Astrocyte (in vitro differentiated cells and primary cell): Measurements from ENCODE around the gene SERPINB1. TPM values are rescaled to one million over a fixed set of nuclear protein-coding genes. Genes with fewer than 3 reads are reported as not detected.
A peak's percentile ranks its signal among the peaks of the same experiment; 100 is the strongest.

Source experiments
- DNase-seq: peaks from one replicate; pipeline ENCODE4 v3.0.0-alpha.2; 2010; ENCODE audit warnings: low read depth
- FAIRE-seq: peaks from 2 replicates; lab custom pipeline; 2011; peaks lifted over from hg19 to GRCh38; lab: Jason Lieb, UNC
- H2AFZ ChIP-seq: 2 replicates; pipeline ENCODE4 v1.6.0; 2012; ENCODE audit warnings: low read depth, low read length, inconsistent platforms
- H3K27ac ChIP-seq: 2 replicates; pipeline ENCODE4 v1.5.1; 2011; ENCODE audit warnings: low read depth, low read length, inconsistent platforms
- H3K27me3 ChIP-seq: 2 replicates; pipeline ENCODE4 v1.6.0; 2011; ENCODE audit warnings: low read length, inconsistent platforms; ENCODE audit not compliant: insufficient read depth
- H3K36me3 ChIP-seq: 2 replicates; pipeline ENCODE4 v1.5.1; 2011; ENCODE audit warnings: low read length, inconsistent platforms; ENCODE audit not compliant: insufficient read depth
- H3K4me1 ChIP-seq: 2 replicates; pipeline ENCODE4 v1.5.1; 2011; ENCODE audit warnings: low read length, inconsistent platforms; ENCODE audit not compliant: insufficient read depth
- H3K4me2 ChIP-seq: 2 replicates; pipeline ENCODE4 v1.6.0; 2012; ENCODE audit warnings: low read length, inconsistent platforms
- H3K4me3 ChIP-seq: 2 replicates; pipeline ENCODE4 v1.5.1; 2011; ENCODE audit warnings: low read depth, mild to moderate bottlenecking, low read length, inconsistent platforms; ENCODE audit not compliant: insufficient read depth
- H3K79me2 ChIP-seq: 2 replicates; pipeline ENCODE4 v1.6.0; 2012; ENCODE audit warnings: mild to moderate bottlenecking, low read length, inconsistent platforms; ENCODE audit not compliant: insufficient read depth
- H3K9ac ChIP-seq: 2 replicates; pipeline ENCODE4 v1.6.0; 2012; ENCODE audit warnings: mild to moderate bottlenecking, low read length, inconsistent platforms
- H3K9me3 ChIP-seq: 2 replicates; pipeline ENCODE4 v1.5.1; 2012; ENCODE audit warnings: low read depth, mild to moderate bottlenecking, low read length, inconsistent platforms; ENCODE audit not compliant: insufficient read depth
- H4K20me1 ChIP-seq: 2 replicates; pipeline ENCODE4 v1.6.0; 2012; ENCODE audit warnings: low read length, inconsistent platforms; ENCODE audit not compliant: insufficient read depth
- H3K27ac Mint-ChIP-seq: one replicate; pipeline ENCODE4 v1.8.0; 2021; ENCODE audit warnings: mild to moderate bottlenecking, mixed read lengths; ENCODE audit not compliant: unreplicated experiment
- H3K27me3 Mint-ChIP-seq: one replicate; pipeline ENCODE4 v1.8.0; 2021; ENCODE audit warnings: low read depth, mixed read lengths; ENCODE audit not compliant: unreplicated experiment
- H3K36me3 Mint-ChIP-seq: one replicate; pipeline ENCODE4 v1.8.0; 2021; ENCODE audit warnings: low read depth, mixed read lengths; ENCODE audit not compliant: unreplicated experiment
- H3K4me1 Mint-ChIP-seq: one replicate; pipeline ENCODE4 v1.8.0; 2021; ENCODE audit warnings: low read depth, mixed read lengths; ENCODE audit not compliant: unreplicated experiment
- H3K4me3 Mint-ChIP-seq: one replicate; pipeline ENCODE4 v1.8.0; 2021; ENCODE audit warnings: mild to moderate bottlenecking, moderate library complexity, mixed read lengths; ENCODE audit not compliant: unreplicated experiment
- H3K9me3 Mint-ChIP-seq: one replicate; pipeline ENCODE4 v1.8.0; 2021; ENCODE audit warnings: mild to moderate bottlenecking, mixed read lengths; ENCODE audit not compliant: unreplicated experiment
- EZH2 ChIP-seq: IDR thresholded peaks from 2 replicates; pipeline ENCODE4 v1.6.1; 2012; ENCODE audit warnings: mild to moderate bottlenecking, low read length, inconsistent platforms; ENCODE audit not compliant: insufficient read depth
- total RNA-seq: library from RNA; stranded (reverse); gene quantifications from 2 replicates; pipeline ENCODE4 v1.2.1, GENCODE V29; 2021
- TF ChIP-seq, protein P1 (sequence below): IDR thresholded peaks from 2 replicates; pipeline ENCODE4 v1.5.1; 2011; ENCODE audit warnings: low read depth, mild to moderate bottlenecking, inconsistent platforms, low read length, moderate library complexity; ENCODE audit not compliant: insufficient read depth

Gene SERPINB1
- total RNA-seq, 1 donor from 2014 or later, result 1.5 TPM

DNA sequence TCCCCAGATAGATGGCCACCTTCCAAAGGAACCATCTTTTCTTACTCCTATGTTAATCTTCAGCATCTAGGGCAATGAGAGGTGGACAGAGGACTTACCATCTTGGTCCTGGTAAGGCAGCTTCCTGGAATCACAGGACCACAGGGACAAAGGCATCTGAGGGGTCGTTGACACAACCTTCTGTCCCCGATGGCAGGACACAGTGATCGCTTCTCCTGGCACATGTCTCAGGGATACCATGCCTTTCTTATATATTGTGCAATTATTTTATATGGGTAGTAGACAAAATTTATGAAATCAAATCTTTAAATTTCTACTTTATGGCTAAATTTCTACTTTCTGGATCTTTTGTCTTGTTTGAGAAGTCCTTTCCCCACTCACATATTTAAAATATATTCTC, 20.1 kb downstream of the SERPINB1 start:
- H3K27ac Mint-ChIP-seq, result no peak overlapping the region
- no peaks in the 10 kb centered on the region for H3K36me3 Mint-ChIP-seq
- Histone ChIP-seq H4K20me1 (no peaks in the 10 kb centered on the region), H3K27ac (no peak overlapping the region), H3K4me2 (no peak overlapping the region), H3K36me3 (no peaks in the 10 kb centered on the region), H3K4me1 (peaks cover 17% of the 10 kb centered on the region), H3K79me2 (no peaks in the 10 kb centered on the region), H3K27me3 (no peaks in the 10 kb centered on the region), H3K9me3 (no peaks in the 10 kb centered on the region), H3K9ac (no peak overlapping the region), H2AFZ (no peak overlapping the region), H3K4me3 (no peak overlapping the region)
- H3K27me3 Mint-ChIP-seq, result no peaks in the 10 kb centered on the region
- H3K9me3 Mint-ChIP-seq, result no peaks in the 10 kb centered on the region
- FAIRE-seq (no peak), DNase-seq (no peak)
- H3K4me3 Mint-ChIP-seq, result no peak overlapping the region
- peaks cover 23% of the 10 kb centered on the region for H3K4me1 Mint-ChIP-seq
- no peak for TF ChIP-seq EZH2
- TF ChIP-seq, protein P1, sequence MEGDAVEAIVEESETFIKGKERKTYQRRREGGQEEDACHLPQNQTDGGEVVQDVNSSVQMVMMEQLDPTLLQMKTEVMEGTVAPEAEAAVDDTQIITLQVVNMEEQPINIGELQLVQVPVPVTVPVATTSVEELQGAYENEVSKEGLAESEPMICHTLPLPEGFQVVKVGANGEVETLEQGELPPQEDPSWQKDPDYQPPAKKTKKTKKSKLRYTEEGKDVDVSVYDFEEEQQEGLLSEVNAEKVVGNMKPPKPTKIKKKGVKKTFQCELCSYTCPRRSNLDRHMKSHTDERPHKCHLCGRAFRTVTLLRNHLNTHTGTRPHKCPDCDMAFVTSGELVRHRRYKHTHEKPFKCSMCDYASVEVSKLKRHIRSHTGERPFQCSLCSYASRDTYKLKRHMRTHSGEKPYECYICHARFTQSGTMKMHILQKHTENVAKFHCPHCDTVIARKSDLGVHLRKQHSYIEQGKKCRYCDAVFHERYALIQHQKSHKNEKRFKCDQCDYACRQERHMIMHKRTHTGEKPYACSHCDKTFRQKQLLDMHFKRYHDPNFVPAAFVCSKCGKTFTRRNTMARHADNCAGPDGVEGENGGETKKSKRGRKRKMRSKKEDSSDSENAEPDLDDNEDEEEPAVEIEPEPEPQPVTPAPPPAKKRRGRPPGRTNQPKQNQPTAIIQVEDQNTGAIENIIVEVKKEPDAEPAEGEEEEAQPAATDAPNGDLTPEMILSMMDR, result no peak

DNA sequence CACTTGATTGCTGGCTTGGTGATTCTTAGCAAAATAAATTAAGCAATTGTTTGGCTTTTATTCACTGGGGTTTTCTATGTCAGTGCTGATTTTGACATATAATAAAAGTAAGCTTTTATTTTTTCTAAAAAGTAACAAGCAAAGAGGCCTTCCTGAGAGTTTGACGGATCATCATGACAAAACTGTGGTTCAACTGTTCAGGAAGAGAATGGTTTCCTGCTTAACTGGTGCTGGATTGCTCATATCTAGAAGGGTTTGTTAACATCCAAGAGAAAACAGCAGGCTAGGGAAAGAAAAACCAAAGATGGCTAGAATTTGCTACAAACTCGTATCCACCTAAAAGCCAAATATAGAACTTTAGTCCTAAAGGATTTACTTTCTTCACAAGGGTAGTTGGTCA, 21.2 kb downstream of the SERPINB1 start:
- TF ChIP-seq, protein P1, result no peak
- TF ChIP-seq EZH2, result no peak
- FAIRE-seq, result no peak
- H3K4me3 Mint-ChIP-seq, result no peak overlapping the region

DNA sequence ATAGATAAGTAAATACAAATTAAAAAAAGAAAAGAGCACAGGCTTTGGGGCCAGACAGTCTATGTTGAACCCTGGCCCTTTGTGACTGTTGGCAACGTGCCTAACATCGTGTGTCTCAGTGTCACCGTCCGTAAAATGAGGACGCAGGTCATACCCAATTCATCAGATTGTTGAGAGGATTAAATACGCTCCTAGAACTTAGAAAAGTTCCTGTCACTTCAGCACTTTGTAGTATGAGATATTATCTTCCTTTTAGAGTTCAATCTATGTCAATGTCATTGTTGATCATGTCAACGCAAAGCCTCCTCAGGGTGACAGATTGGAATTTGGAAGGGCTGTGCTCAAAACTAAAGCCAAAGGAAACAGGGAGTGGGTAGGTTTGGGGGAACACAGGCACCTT, 21.7 kb downstream of the SERPINB1 start:
- Mint-ChIP-seq H3K4me1 (peaks cover 23% of the 10 kb centered on the region), H3K36me3 (peaks cover 2% of the 10 kb centered on the region), H3K27ac (no peak overlapping the region), H3K27me3 (no peaks in the 10 kb centered on the region), H3K4me3 (no peak overlapping the region), H3K9me3 (peaks cover 2% of the 10 kb centered on the region)
- H3K4me1 ChIP-seq, result peaks cover 17% of the 10 kb centered on the region
- DNase-seq (no peak), FAIRE-seq (no peak)
- no peak overlapping the region for H3K27ac ChIP-seq
- no peaks in the 10 kb centered on the region for H4K20me1 ChIP-seq
- H3K36me3 ChIP-seq, result no peaks in the 10 kb centered on the region
- H3K4me2 ChIP-seq, result no peak overlapping the region
- no peaks in the 10 kb centered on the region for H3K27me3 ChIP-seq
- no peaks in the 10 kb centered on the region for H3K79me2 ChIP-seq
- H3K9ac ChIP-seq, result no peak overlapping the region
- H3K9me3 ChIP-seq, result no peaks in the 10 kb centered on the region
- H2AFZ ChIP-seq, result no peak overlapping the region
- no peak overlapping the region for H3K4me3 ChIP-seq
- TF ChIP-seq, protein P1, result no peak
- TF ChIP-seq EZH2, result no peak

More for the DNA sequence above, 21.2 kb downstream of the SERPINB1 start:
- no peaks in the 10 kb centered on the region for H3K9me3 ChIP-seq
- no peak overlapping the region for H3K4me2 ChIP-seq
- H3K27ac Mint-ChIP-seq, result no peak overlapping the region
- no peaks in the 10 kb centered on the region for H3K27me3 Mint-ChIP-seq
- no peaks in the 10 kb centered on the region for H4K20me1 ChIP-seq
- H3K36me3 Mint-ChIP-seq, result peaks cover 2% of the 10 kb centered on the region
- H3K9me3 Mint-ChIP-seq, result peaks cover 2% of the 10 kb centered on the region
- no peaks in the 10 kb centered on the region for H3K36me3 ChIP-seq
- H3K4me1 Mint-ChIP-seq, result peaks cover 23% of the 10 kb centered on the region
- no peak overlapping the region for H2AFZ ChIP-seq
- H3K4me3 ChIP-seq, result no peak overlapping the region
- no peak overlapping the region for H3K9ac ChIP-seq
- H3K79me2 ChIP-seq, result no peaks in the 10 kb centered on the region
- no peaks in the 10 kb centered on the region for H3K27me3 ChIP-seq
- no peak overlapping the region for H3K27ac ChIP-seq
- peaks cover 17% of the 10 kb centered on the region for H3K4me1 ChIP-seq
- DNase-seq, result peak; percentile 36
